HG03565 (cell line): ENCODE results near the gene ZKSCAN1.

Experiments
- ATAC-seq: cut with Tn5 transposase; IDR thresholded peaks from one replicate; pipeline ENCODE4 v1.9.1; 2021; ENCODE audit warnings: mild to moderate bottlenecking, moderate library complexity; ENCODE audit not compliant: unreplicated experiment

The ZKSCAN1 gene

GRCh38 chr7:100034871-100035510 is 19.6 kb downstream of the ZKSCAN1 start:
- no peak for ATAC-seq

DNA sequence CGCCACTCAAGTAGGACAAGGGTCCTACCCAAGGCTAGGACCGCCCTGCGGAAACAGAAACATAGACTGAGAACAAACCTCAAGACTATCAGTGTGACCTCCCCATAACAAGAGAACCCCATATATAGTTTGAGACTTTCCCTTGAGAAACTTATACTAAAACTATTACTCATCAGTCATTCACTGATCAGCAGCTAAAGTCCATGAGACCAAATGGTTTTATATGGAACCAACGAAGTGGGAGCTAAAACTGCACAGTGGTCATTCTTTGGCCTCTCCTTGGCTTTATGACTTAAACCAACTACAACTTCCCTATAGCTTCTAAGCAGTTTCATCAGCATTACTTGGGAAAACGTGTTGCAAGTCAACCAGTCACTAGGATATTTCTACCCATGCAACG is 20.5 kb downstream of the ZKSCAN1 start:
- no peak for ATAC-seq

- no peak for ATAC-seq
Measured at GRCh38 chr7:100038326-100038725, 22.9 kb downstream of the ZKSCAN1 start.

GRCh38 chr7:100040575-100040974 is 25.2 kb downstream of the ZKSCAN1 start:
- ATAC-seq, result no peak

DNA sequence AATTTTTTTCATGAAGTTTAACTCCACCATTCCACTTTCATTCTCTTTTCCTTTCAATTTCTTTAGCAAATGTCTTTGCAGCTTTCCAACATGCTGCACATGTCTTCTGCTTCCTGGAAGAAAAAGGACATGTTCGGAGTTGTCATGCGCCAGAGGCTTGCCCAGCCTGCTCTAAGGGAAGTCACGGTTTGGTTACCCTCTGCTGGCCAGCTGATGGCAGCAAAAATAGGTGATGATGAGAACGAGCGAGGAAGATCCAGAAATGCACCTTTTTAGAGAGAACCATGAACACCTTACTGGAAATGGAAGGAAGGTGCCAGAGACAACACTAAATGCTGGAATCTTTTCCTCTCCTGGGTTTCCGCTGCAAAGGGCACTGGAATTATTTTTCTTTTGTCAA is 29.3 kb downstream of the ZKSCAN1 start:
- no peak for ATAC-seq

GRCh38 chr7:100048680-100049079 is 33.3 kb downstream of the ZKSCAN1 start:
- ATAC-seq, result no peak

DNA sequence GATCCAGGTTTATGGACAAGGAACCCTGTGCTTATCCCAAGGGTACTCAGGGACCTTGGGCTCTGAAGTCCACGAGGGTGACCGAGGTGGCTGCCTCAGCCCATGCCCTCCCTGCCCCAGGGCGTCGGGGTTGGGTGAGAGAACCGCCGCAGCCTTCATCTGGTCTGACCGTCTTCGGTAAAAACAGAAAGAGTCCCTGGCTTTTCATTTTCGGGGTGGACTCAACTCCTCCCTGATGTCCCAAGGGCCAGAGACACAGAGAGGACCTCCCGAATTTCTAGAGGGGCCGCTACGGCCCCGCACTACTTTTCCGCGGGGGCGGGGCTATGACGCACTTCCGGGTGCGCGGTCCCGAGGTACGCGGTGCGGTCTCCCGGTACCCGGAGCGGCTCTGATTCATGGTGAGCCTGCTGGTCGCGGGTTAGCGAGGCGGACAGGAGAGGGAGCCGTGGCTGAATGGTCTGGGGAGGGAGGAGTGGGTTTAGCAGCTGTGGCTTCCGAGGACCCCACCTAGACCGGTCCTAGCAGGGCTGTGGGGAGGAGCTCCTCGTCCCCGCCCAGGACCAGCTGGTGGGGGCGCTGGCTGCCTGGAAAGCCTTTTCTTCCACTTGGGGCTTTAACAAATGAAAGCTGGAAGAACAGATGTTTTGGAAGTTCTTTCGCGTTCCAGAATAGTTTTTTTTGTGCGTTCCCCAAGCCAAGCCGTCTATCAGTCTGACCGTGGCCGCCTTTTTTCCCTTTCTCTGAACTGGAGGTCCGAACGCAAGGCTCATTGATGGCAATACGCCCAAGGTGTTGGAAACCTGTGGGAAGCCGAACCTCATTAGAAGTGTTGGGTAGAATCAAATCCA is 34.3 kb downstream of the ZKSCAN1 start, which contains the start of gene ZSCAN21:
Gene ZSCAN21 (plus strand): TSS at position 334 of the 851 bp plus-strand sequence. CDS start 7,233 bp downstream, outside the sequence.
- ATAC-seq, result peak; percentile 77

DNA sequence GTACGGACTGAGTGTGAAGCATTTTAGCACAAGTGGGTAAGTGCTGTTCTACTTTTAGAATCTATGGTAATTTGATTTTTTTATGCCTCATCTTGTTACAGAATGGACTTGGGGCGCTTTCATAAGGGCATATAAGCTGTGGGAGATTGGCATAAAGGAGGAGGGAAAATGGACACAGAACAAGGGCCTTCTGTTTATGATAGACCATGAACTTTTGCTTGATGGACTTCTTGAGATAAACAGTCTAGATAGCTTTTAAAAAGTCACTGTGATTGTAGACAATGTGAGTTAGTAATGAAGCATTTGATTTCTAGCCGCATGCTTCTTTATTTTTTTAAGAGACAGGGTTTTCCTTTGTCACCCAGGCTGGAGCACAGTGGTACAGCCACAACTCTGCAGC is 36.2 kb downstream of the ZKSCAN1 start:
- no peak for ATAC-seq

GRCh38 chr7:100053215-100053614 is 37.8 kb downstream of the ZKSCAN1 start:
- ATAC-seq, result no peak

- no peak for ATAC-seq
Measured at GRCh38 chr7:100057006-100057405, 41.6 kb downstream of the ZKSCAN1 start.

- no peak for ATAC-seq
Measured at GRCh38 chr7:100059251-100059739, 43.9 kb downstream of the ZKSCAN1 start.

GRCh38 chr7:100061518-100062193 is 46.3 kb downstream of the ZKSCAN1 start:
- ATAC-seq, result no peak

DNA sequence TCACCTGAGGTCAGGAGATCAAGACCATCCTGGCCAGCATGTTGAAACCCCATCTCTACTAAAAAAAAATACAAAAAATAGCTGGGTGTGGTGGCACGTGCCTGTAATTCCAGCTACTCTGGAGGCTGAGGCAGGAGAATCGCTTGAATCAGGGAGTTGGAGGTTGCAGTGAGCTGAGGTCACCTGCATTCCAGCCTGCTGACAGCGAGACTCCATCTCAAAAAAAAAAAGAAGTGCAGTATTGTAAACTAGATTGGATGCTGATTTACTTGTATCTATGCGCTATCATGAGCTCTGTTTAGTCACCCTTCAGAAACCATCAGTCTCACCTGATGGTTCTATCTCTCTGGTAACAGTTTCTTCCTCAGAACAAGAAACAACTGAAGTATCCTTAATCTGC is 48.0 kb downstream of the ZKSCAN1 start:
- no peak for ATAC-seq

DNA sequence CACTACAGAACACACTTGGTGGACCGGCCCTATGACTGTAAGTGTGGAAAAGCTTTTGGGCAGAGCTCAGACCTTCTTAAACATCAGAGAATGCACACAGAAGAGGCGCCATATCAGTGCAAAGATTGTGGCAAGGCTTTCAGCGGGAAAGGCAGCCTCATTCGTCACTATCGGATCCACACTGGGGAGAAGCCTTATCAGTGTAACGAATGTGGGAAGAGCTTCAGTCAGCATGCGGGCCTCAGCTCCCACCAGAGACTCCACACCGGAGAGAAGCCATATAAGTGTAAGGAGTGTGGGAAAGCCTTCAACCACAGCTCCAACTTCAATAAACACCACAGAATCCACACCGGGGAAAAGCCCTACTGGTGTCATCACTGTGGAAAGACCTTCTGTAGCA is 48.8 kb downstream of the ZKSCAN1 start:
- ATAC-seq, result no peak

DNA sequence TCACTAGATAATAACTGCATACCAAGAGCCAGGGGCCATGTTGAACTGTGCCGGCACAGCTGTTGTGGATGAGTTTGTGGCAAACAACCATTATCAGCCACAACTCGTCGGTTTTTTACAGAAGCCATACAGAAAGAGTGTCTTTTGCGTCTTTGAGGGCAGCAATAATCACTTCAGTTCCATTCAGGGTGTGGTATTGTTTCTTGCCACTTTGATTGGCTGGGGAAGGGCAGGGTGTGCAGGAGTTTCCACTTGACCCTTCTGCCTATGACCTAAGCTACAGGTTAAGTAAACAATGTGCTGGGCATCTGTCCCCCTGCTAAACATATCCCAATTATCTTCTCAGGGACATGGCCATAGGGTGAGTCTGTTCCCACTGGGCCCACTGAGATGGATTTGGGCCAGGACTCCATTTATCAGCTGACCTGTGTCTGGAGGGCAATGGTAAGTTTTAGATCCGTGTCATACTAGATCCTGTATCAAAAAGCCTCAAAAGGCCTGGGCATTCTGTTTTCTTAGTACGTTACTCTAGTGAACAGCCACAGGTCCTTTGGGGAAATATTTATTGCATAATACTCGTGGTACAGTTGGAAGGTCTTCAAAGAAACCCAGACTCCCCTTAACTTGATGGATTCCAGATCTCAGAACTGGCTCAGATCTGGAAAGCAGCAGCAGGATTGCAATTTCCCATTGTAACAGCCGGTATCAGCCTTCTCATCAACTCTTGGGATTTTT is 50.2 kb downstream of the ZKSCAN1 start:
- ATAC-seq, result no peak

- ATAC-seq, result no peak
Measured at GRCh38 chr7:100066953-100067352, 51.6 kb downstream of the ZKSCAN1 start.

DNA sequence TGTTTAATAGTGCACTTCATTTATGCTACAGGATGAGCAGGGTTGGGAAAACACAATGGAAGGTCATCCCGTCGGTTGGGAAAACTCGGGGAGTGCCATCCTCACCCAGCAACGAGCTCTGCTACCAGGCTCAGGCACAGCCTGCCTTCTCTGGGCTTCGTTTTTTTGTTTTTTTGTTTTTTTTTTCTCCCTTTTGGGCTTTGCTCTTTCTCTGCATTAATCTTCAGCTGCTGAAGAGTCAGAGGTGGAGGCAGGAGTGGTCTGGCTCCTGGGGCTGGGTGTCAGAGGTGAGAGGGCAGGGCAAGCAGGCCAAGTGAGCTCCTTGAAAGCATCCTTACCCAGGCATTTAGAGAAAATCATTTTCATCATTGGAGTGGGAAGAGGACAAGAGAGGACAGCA is 54.6 kb downstream of the ZKSCAN1 start:
- ATAC-seq, result no peak

DNA sequence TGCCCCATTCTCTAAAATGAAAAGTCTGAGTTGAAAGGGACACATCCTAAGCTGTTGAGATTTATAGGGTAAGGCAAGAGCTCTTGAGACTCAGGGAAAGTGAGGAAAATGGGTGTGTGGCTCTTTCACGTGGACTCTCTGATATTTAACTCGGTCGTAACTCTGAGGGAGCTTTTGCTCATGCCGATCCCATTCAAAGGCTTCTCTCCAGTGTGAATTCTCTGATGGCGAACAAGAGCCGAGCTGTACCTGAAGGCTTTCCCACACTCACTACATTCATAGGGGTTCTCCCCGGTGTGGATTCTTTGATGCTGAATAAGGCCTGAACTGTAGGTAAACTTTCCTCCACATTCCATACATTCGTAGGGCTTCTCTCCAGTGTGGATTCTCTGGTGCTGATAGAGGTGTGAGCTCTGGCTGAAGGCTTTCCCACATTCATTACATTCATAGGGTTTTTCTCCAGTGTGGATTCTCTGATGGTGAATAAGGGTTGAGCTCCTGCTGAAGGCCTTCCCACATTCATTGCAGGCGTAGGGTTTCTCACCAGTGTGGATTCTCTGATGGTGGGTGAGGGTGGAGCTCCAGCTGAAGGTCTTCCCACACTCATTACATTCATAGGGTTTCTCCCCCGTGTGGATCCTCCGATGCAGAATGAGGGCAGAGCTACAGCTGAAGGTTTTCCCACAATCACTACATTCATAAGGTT is 55.8 kb downstream of the ZKSCAN1 start:
- no peak for ATAC-seq

DNA sequence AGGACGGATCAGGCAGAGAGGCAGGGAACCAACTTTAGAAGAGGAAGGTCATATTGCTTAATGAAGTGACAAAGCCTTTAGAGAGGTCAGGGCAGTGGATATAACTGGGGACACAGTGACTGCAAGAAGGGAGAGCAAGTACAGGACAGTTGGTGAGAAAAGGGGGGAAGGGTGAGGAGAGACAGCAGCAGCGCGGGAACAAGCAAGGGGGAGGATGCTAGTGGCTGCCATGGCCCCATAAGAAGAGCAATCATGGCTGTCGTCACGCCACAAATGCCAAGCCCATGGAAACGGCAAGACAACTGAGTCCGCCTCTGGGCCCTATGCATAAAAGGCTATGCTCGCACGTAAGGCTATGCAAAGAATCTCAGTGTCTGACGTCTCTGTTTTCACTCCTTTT is 57.1 kb downstream of the ZKSCAN1 start:
- no peak for ATAC-seq

DNA sequence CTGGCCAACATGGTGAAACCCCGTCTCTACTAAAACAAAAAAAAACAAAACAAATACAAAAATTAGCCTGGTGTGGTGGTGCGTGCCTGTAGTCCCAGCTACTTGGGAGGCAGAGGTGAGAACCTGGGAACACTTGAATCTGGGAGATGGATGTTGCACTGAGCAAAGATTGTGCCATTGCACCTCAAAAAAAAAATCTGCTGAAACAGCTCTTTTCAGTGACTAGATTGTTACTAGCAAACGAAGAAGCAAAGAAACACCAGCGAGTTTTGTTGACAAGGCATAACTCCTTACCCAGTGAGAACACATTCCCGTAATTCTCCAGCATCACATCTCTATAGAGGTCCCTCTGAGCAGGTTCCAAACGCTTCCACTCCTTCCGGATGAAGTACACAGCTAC is 59.4 kb downstream of the ZKSCAN1 start:
- no peak for ATAC-seq
